Neural crest cell (in vitro differentiated cells): ENCODE measurements around the gene FARP1. TPM values are rescaled to one million over a fixed set of nuclear protein-coding genes. Genes with fewer than 3 reads are reported as not detected.

Experiments used
- DNase-seq: peaks from one replicate; pipeline ENCODE4 v3.0.0; 2021; ENCODE audit warnings: low read depth, mixed read lengths, low spot score
- H3K27ac Mint-ChIP-seq: one replicate; pipeline ENCODE4 v1.8.0; 2021; ENCODE audit warnings: mild to moderate bottlenecking, mixed read lengths; ENCODE audit not compliant: unreplicated experiment
- H3K27me3 Mint-ChIP-seq: 2 replicates; pipeline ENCODE4 v1.8.0; 2021; ENCODE audit warnings: low read depth, mild to moderate bottlenecking, mixed read lengths
- H3K36me3 Mint-ChIP-seq: 2 replicates; pipeline ENCODE4 v1.8.0; 2021; ENCODE audit warnings: low read depth, mild to moderate bottlenecking, mixed read lengths
- H3K4me1 Mint-ChIP-seq: 2 replicates; pipeline ENCODE4 v1.8.0; 2021; ENCODE audit warnings: mixed read lengths
- H3K4me3 Mint-ChIP-seq: one replicate; pipeline ENCODE4 v1.8.0; 2021; ENCODE audit warnings: mild to moderate bottlenecking, mixed read lengths
- H3K9me3 Mint-ChIP-seq: 2 replicates; pipeline ENCODE4 v1.8.0; 2021; ENCODE audit warnings: mixed read lengths
- total RNA-seq: library from RNA; stranded (reverse); gene quantifications from 2 replicates; pipeline ENCODE4 v1.2.1, GENCODE V29; 2021
- TF ChIP-seq, protein P1 (sequence below): fragments of 200-600 bp; sonication (generic); conservative IDR thresholded peaks from 2 replicates; pipeline ENCODE4 v1.5.0; 2021; ENCODE audit warnings: antibody characterized with exemption, mild to moderate bottlenecking

The FARP1 gene
- total RNA-seq, 1 donor from 2014 or later = 138 TPM

DNA sequence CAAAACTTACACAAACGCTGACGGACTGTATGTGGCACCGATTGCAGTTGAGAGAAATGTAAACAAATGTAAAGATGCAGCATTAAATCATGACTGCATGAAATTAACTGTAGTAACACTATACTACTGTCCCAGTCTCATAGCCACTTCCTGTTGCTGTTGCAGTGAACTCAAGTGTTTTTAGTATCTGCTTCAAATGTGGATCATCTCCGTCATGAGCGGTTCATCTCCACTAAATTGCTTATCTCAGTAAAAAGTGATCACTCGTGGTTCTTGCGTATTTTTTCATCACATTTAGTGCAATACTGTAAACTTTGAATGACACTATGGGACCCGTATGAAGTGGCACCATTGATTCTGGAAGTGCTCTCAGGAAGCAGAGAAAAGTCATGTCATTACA lies 94.4 kb downstream of the FARP1 start:
- no peaks in the 10 kb centered on the region for H3K36me3 Mint-ChIP-seq
- H3K27me3 Mint-ChIP-seq = no peaks in the 10 kb centered on the region
- TF ChIP-seq, protein P1, sequence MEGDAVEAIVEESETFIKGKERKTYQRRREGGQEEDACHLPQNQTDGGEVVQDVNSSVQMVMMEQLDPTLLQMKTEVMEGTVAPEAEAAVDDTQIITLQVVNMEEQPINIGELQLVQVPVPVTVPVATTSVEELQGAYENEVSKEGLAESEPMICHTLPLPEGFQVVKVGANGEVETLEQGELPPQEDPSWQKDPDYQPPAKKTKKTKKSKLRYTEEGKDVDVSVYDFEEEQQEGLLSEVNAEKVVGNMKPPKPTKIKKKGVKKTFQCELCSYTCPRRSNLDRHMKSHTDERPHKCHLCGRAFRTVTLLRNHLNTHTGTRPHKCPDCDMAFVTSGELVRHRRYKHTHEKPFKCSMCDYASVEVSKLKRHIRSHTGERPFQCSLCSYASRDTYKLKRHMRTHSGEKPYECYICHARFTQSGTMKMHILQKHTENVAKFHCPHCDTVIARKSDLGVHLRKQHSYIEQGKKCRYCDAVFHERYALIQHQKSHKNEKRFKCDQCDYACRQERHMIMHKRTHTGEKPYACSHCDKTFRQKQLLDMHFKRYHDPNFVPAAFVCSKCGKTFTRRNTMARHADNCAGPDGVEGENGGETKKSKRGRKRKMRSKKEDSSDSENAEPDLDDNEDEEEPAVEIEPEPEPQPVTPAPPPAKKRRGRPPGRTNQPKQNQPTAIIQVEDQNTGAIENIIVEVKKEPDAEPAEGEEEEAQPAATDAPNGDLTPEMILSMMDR = no peak
- no peak overlapping the region for H3K27ac Mint-ChIP-seq
- peaks cover 23% of the 10 kb centered on the region for H3K4me1 Mint-ChIP-seq
- DNase-seq = no peak
- no peaks in the 10 kb centered on the region for H3K9me3 Mint-ChIP-seq
- no peak overlapping the region for H3K4me3 Mint-ChIP-seq

DNA sequence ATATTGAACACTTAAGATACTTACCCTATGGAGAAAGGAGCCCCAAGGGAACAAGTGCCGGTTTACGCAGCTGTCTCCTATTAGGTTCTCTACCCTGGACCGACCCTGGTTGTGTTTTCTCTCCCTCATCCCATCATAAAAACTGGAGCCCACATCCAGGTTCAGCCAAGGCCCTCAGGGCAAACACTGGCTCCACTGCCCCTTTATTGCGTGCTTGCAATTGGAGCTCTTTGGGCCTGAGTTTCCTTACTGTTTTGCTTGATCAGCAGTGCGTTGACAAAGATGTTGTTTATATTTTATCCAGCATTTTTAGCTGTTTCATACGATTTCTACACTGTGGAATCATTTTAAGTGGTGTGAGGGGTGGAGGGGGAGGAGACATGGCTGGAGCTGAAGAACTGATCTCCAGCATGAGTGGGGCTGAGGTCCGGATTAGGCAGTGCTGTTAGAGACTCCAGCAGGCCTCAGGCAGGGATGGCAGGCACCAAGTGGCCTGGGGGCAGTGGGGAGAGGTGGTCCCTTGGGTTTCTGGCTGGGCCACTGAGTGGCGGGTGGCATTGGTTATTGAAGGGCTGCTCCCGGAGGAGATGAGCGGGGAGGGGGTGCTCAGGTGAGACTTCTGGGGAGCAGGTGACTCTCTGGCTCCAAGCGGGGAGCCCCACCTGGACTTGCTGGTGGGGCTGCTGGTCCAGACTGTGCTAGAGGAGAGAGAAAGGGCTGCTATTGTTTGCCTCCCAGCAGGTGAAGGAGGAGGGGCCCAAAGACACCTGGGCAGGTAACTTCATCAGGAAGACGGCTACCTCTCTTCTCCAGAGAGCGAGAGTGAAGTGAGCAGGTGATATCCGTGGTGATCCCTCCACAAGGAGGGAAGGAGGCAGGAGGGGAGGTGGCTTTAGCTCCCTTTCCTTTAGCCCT lies 96.5 kb downstream of the FARP1 start:
- no peaks in the 10 kb centered on the region for H3K36me3 Mint-ChIP-seq

DNA sequence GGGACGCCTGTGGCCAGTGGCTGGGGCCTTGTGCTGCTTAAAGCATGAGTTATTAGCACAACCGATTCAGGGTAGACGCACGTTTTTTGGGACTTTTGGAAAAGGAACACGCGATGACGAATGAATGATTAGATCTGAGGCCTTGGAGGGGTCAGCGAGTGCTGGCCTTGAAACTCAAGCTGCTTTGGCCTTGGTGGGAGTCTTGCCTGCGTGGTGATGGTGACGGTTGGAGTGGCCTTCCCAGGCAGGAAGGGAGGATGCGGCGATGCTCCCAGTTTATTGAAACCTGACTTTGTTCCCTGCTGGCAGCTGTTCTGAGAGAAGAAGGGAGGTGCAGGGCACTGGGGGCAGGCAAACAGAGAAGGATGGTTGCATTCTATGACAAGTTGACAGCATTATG lies 97.2 kb downstream of the FARP1 start:
- no peaks in the 10 kb centered on the region for H3K9me3 Mint-ChIP-seq
- H3K36me3 Mint-ChIP-seq = no peaks in the 10 kb centered on the region
- H3K4me1 Mint-ChIP-seq = peaks cover 29% of the 10 kb centered on the region
- TF ChIP-seq, protein P1 = no peak
- no peaks in the 10 kb centered on the region for H3K27me3 Mint-ChIP-seq
- no peak for DNase-seq
- H3K27ac Mint-ChIP-seq = no peak overlapping the region
- no peak overlapping the region for H3K4me3 Mint-ChIP-seq

More for the DNA sequence above, 96.5 kb downstream of the FARP1 start:
- TF ChIP-seq, protein P1 = no peak
- H3K27ac Mint-ChIP-seq = peak overlapping the region; percentile 71
- no peaks in the 10 kb centered on the region for H3K9me3 Mint-ChIP-seq
- peaks cover 25% of the 10 kb centered on the region for H3K4me1 Mint-ChIP-seq
- no peaks in the 10 kb centered on the region for H3K27me3 Mint-ChIP-seq
- no peak overlapping the region for H3K4me3 Mint-ChIP-seq
- DNase-seq = no peak

DNA sequence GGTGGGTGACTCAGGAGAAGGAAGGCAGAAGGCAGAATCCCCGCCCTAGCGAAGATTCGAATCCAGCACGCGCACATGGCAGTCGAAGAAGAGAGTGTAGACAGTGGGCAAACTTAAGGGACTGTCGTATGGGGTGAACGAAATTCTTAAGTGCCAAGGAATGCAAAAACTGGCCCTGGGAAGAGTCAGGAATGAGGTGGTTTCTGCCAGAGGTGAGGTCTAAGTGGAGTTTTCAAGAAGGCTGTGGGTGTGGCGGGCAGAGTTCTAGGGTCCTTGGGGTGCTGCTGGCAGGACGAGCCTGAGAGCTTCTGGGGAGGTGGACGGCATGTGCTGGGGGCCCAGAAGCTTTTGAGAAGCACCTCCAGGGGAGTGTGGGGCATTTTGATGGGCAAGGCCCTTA lies 98.1 kb downstream of the FARP1 start:
- TF ChIP-seq, protein P1 = no peak
- no peak for DNase-seq
- H3K9me3 Mint-ChIP-seq = no peaks in the 10 kb centered on the region
- H3K27me3 Mint-ChIP-seq = no peaks in the 10 kb centered on the region
- H3K27ac Mint-ChIP-seq = no peak overlapping the region
- H3K4me3 Mint-ChIP-seq = no peak overlapping the region
- no peaks in the 10 kb centered on the region for H3K36me3 Mint-ChIP-seq
- peaks cover 29% of the 10 kb centered on the region for H3K4me1 Mint-ChIP-seq

DNA sequence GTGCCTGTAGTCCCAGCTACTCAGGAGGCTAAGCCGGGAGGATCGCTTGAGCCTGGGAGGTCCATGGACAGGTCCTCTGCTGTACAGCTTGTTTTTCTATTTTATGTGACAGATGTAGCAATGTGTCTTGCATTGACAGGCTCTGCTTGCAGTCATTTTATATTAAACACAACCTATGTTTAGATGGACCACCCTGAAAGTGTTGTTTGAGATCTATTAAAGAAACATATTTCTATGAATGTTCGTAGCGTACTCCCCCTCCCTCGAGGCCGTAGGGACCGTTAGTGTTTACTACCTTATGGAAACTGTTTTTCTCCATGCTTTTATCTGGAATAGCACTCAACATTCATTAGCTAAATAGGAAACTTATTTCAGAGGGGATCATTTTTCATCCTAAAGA lies 99.1 kb downstream of the FARP1 start:
- TF ChIP-seq, protein P1 = no peak
- no peak overlapping the region for H3K27ac Mint-ChIP-seq
- peaks cover 3% of the 10 kb centered on the region for H3K36me3 Mint-ChIP-seq
- H3K4me1 Mint-ChIP-seq = peaks cover 34% of the 10 kb centered on the region
- H3K27me3 Mint-ChIP-seq = no peaks in the 10 kb centered on the region
- no peak overlapping the region for H3K4me3 Mint-ChIP-seq
- H3K9me3 Mint-ChIP-seq = no peaks in the 10 kb centered on the region
- no peak for DNase-seq
